HG02885 (cell line): ENCODE data around the gene RIN3.

ENCODE experiments used
- ATAC-seq: cut with Tn5 transposase; IDR thresholded peaks from one replicate; pipeline ENCODE4 v1.9.1; 2021; ENCODE audit warnings: mild to moderate bottlenecking; ENCODE audit not compliant: unreplicated experiment, poor library complexity

Gene RIN3

DNA sequence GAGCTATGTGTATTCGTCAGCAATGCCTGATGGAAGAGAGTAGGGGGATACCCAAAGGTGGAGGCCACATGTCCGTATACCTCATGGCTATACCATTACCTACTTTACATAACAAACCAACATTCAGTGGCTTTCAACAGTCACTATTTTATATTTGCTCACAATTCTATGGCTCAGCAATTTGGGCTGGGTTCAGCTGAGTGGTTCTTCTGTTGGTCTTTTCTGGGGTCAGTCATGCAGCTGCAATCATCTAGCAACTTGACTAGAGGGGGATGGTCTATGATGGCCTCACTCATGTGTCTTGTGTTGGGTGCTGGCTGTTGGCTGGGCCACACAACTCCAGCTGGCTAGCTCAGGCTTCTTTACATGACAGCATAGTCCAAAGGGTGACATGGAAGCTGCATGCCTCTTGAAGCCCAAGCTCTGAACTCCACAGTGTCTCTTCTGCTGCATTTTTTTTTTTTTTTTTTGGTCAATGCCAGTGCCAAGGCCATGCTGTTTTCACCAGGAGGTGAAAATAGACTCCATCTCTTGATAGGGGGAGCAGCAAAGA lies 53.7 kb downstream of the RIN3 start:
- ATAC-seq = no peak

- peak; percentile 80 for ATAC-seq
Observed at GRCh38 chr14:92568621-92569479, 55.3 kb downstream of the RIN3 start.

DNA sequence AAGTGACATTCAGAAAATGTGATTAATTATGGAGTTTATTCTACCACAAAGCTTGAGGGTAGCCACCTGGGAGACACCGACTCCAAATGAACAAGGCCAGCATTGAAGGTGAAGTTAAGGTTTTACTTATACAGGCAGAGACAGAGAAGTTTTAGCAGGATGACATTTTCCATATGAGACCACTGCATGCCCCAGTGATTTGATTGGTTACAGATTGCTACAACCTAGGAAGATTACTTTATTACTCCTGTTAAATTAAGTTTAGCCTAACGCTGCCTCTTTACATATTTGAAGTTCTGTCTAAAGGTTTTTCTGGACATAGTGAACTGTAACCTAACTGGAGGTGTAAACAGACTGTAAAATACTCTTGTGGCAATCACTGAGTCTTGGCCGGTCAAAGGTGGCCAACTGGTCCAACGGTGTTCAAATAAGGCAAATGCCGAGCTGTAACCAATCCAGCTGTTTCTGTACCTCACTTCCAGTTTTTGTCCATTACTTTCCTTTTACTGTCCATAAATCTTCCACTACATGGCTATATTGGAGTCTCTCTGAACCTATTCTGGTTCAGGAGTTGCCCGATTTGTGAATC lies 57.2 kb downstream of the RIN3 start:
- no peak for ATAC-seq

DNA sequence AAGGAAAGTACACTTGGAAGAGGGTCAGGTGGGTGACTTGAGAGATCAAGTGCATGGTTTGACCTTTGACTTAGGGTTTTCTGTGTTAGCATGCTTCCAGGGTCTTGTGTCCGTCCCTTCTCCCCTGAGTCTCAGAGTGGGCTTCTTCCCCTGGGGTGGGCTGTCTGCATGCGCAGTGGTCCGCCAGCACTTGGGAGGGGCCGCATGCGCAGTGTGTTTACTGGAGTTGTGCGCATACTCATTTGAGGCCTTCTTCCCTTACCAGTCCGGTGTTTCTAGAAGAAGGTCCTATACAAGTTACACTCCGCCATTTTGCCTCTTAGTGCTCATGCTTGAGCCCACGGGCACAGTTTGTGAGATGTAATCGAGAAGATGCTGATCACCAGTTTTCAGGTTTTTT lies 58.5 kb downstream of the RIN3 start:
- no peak for ATAC-seq

DNA sequence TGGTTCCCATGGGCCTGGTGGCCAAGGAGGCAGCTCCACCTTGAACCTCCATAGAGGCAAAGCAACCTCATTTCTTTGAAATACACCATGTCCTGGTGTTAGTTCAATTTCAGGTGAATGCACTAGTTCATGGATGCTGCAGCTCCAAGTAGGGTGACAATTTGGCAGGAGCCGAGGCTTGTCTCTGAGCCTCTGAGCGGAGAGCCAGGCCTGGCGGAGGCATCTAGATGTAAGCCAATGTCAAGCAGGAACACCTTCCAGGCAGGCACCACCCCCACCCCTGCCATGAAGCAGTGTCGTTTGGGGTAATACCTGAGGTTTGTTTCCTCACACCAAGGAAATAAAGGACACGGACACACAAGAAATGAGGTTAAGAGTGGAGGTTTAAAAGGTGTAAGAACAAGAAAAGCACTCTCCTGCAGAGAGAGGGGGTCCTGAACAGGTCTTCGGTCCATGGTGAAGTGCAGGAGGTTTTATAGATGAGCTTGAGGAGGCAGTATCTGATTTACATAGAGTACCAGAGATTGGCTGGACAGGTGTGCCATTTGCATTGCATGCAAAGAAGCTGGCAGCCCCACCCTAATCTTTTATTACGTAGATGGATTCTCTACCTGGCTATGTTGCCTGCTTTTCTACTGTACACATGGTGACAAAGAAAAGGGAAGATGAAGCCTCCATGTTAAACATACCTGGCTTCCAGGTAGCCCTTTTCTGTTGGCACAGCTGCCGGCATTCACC lies 60.3 kb downstream of the RIN3 start:
- ATAC-seq = no peak

GRCh38 chr14:92575061-92575747 lies 61.6 kb downstream of the RIN3 start:
- ATAC-seq = no peak

- ATAC-seq = no peak
Observed at GRCh38 chr14:92575748-92576303, 62.2 kb downstream of the RIN3 start.

- ATAC-seq = peak; percentile 80
Observed at GRCh38 chr14:92577321-92577742, 63.8 kb downstream of the RIN3 start.

DNA sequence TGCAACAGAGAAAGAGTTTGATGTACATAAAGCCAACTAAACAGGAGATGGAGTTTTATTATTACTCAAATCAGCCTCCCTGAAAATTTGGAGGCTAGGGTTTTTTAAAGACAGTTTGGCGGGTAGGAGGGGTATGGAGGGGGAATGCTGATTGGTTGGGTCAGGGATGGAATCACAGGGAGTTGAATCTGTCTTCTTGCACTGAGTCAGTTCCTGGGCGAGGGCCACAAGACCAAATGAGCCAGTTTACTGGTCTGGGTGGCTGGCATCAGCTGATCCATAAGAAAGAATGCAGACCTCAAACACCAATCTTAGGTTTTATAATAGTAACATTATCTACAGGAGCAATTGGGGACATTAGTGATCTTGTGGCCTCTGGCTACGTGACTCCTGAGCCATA lies 64.9 kb downstream of the RIN3 start:
- no peak for ATAC-seq

- no peak for ATAC-seq
Observed at GRCh38 chr14:92579244-92579936, 65.8 kb downstream of the RIN3 start.

DNA sequence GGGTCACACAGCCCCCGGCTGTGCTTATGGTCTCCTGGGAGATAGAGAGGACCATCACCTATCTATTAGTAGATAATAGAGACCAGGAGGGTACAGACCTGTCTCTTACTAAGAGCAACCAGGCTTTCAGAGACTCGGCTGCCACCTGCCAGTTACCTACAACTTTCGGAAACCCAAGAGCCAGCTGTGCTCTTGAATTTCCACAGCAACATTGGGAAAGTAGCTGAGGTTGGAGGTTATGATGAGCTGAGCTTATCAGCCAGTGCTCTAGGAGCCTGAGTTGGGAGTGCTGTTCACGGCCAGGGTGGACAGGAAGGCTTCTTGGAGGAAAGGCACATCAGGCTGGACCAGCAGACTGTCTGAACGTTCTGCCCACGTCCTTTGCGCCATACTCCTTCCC lies 67.6 kb downstream of the RIN3 start:
- ATAC-seq = no peak

- no peak for ATAC-seq
Observed at GRCh38 chr14:92581966-92582566, 68.5 kb downstream of the RIN3 start.

GRCh38 chr14:92582706-92583452 lies 69.3 kb downstream of the RIN3 start:
- ATAC-seq = peak; percentile 64

GRCh38 chr14:92584220-92584619 lies 70.6 kb downstream of the RIN3 start:
- no peak for ATAC-seq

GRCh38 chr14:92584816-92585215 lies 71.2 kb downstream of the RIN3 start:
- ATAC-seq = no peak

DNA sequence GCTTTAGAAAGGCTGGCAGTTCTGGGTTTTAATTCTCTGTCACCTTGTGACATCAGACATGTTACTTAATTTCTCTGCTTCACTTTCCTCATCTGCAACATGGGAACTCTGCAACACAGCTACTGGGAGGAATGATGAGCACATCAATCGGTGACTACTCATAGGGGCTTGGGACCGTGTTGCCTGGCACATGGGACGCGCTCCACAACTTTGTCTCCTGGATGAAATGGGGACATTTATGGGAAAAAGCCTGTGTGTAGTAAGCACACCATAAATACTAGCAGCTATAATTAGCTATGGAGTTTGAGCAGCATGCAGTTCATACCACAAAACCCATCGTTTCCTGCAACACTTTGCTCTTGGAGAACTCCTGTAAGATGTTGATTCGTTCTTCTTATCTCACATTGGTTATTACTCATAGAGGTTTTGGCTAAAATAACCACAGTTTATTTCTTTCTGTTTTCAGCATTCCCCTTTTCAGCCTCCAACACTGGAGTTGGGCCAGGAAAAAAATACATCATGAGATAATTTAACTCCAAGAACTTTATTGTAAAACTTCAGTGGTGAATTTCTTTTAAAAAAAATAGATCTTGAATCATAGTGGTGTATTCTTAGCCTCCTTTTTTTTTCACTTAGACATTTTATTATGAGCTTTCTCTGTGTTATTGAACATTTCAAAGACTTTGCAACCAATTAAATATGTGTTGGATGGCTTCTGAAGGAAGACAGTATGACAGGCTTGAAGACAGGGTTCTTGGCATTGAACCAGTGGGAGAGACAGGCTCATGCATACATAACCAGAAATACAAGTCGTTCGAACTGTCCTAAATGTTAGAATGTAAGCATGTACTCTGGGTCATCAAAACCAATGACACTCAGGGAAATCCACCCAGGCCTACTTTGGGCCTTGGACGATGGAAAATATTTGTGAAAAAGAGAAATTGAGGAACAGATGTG lies 72.7 kb downstream of the RIN3 start:
- ATAC-seq = peak; percentile 50

DNA sequence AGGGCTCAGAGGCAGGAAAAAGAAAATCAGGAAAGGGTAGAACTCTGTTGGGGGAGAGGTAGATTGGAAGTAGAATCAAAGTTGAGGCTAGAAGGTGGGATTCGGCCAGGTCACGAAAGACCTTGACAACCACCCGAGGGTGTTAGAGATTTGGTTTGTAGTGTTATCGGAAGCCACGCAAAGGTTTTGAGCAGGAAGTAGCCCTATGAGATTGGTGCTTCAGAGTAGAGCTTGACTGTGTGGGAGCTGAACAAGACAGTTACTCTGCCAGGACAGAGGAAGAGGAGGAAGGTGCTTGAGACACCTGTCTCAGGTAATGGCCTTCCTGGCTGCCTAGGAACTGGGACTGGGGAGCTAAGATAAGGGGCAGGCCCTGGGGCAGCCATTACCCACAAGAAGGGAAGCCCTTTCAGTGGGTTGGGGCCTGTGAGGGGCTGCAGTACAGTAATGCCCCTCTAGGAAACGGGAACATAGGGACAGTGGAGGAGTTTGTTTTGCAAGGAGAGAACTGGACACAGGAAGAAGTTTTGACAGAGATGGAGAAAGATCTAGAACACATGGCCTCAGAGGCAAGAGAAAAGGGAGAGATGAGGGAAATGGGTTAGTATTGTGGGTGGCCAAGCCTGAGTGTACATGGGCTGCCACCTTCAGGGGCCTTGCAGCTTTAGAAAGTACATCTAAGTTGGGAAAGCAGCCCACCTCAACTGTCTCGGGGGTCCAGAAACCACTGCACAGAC lies 73.5 kb downstream of the RIN3 start:
- no peak for ATAC-seq
